Nucleus accumbens (tissue), 56 donors: Measurements from ENCODE around the gene NIPSNAP3A.

Experiments used
- DNase-seq, 56 donors: peaks; one replicate each; lab custom pipeline; 2025; lab: John Stamatoyannopoulos, UW

Gene NIPSNAP3A

DNA sequence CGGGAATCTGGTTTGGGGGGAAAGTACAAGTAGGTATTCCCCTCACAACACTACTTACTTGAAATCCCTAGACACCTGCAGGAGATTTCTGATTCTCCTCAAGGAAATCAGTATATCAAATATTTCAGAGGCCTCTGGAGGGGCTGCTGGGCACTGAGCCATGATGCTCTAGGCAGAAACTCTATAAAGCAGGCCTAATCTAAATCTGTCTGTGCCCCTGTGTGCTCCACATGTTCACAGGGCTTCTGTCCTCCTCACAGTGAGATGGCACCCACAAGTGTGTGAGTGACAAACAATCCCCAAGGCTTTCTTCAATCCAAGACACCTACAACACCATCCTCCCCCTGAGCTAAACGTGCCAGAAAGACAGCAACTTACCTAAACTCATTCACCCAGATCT is 55.4 kb downstream of the NIPSNAP3A start:
- no peak for DNase-seq

DNA sequence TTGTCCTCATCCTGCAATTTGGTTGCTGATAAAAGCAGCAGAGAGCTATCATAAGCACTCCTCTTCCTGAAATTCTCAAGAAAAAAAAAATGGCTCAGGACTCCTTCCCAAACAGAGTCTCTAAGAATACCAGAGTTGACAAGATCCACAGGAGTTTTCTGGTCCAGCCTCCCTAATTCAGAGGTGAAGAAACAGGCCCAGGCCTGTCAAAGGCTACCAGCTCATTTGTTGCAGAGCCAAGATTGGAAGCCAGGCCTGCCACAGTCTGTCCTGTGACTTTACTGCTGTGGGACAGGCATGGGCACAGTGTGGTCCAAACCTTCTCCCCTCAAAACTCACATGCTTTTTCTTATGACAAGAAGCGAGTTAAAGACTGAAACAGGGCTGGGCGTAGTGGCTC is 58.0 kb downstream of the NIPSNAP3A start:
- DNase-seq = no peak

DNA sequence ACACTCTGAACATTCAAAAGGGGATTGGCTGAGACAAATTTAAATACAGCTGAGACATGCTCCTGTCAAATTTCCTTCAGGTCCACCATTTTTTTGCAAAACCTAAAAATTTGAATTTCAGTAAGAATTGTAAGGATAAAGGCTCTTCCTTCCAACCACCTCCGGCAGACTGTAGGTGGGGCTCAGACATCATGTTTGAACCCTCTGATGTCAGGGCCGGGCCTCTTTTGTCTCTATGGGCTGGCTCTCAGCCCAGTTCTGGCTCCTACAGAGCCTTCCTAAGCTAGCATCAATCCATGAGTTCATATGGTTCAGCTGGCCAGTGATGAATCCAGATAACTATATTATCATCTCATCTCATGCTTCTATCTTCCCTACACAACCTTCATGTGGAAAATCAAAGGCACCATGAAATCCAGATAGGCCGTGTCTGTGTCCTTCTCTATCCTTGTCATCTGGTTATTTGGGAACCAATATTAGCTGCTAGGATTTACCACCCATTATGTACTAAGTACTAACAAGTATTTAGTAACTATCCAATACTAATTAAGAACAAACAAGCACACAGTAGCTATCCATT is 60.6 kb downstream of the NIPSNAP3A start:
- peak in 36 of 56 donors; percentile 1 to 69 (median 20) for DNase-seq
